T-helper 17 cell (primary cell): Measurements from ENCODE around the gene SCMH1. TPM values are rescaled to one million over a fixed set of nuclear protein-coding genes. Genes with fewer than 3 reads are reported as not detected.
"Not testable (repeated sequence)": the region's sequence is repeated elsewhere in the genome, so short reads cannot be mapped to it uniquely, and the experiment has no call there.

Source experiments
- ATAC-seq: fragments of 150-1000 bp; cut with Tn5 transposase; 2 replicates; pipeline ENCODE4 v1.10.0; 2021; ENCODE audit warnings: mild to moderate bottlenecking, moderate library complexity
- DNase-seq, 3 donors: peaks; one replicate each; pipeline versions ENCODE4 v3.0.0 to v3.0.0-alpha.2; 2020 to 2021
- H3K9me3 ChIP-seq: one replicate; pipeline ENCODE4 v1.7.0; 2013; ENCODE audit warnings: low read length, mild to moderate bottlenecking; ENCODE audit not compliant: control insufficient read depth, poor library complexity, severe bottlenecking
- H3K27ac Mint-ChIP-seq: one replicate; pipeline ENCODE4 v1.8.0; 2022; ENCODE audit warnings: mild to moderate bottlenecking, moderate library complexity, mixed read lengths
- H3K27me3 Mint-ChIP-seq: one replicate; pipeline ENCODE4 v1.8.0; 2022; ENCODE audit warnings: mixed read lengths
- H3K36me3 Mint-ChIP-seq: one replicate; pipeline ENCODE4 v1.8.0; 2022; ENCODE audit warnings: low read depth, mixed read lengths
- H3K4me1 Mint-ChIP-seq: one replicate; pipeline ENCODE4 v1.8.0; 2022; ENCODE audit warnings: mild to moderate bottlenecking, mixed read lengths
- H3K4me3 Mint-ChIP-seq: one replicate; pipeline ENCODE4 v1.8.0; 2022; ENCODE audit warnings: mild to moderate bottlenecking, moderate library complexity, mixed read lengths
- total RNA-seq, 4 donors: library from RNA in 2 of 4; stranded (reverse) in 2 of 4; gene quantifications; one replicate each; pipeline ENCODE4 v1.2.3 and lab custom pipeline; 2022 to 2026

The SCMH1 gene
- total RNA-seq, 2 donors from 2014 or later = 18.6 to 19.4 TPM

DNA sequence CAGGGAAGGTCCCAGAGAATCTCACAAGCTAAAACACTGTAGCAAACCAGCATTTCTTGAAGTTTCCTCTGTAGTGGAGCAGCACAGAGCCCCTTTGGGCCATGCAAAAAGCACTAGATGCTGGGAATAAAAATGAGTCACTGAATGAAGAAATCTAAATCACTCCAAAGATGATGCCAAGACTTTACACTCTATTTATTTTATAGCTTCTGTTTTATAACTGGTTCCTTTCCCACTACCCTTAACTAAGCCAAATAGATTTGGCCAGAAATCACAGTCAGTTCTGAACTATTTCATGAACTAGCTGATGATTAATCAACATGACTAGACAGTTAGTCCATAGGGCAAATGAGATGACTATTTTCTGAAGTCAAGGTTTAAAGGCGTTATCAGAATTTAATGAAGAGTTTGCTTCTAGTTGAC is 89.5 kb downstream of the SCMH1 start:
- H3K4me3 Mint-ChIP-seq = no peak overlapping the region
- H3K9me3 ChIP-seq = no peaks in the 10 kb centered on the region
- DNase-seq (no peak), ATAC-seq (no peak)
- H3K27me3 Mint-ChIP-seq = no peaks in the 10 kb centered on the region
- peaks cover 8% of the 10 kb centered on the region for H3K36me3 Mint-ChIP-seq
- no peak overlapping the region for H3K27ac Mint-ChIP-seq
- H3K4me1 Mint-ChIP-seq = no peaks in the 10 kb centered on the region

DNA sequence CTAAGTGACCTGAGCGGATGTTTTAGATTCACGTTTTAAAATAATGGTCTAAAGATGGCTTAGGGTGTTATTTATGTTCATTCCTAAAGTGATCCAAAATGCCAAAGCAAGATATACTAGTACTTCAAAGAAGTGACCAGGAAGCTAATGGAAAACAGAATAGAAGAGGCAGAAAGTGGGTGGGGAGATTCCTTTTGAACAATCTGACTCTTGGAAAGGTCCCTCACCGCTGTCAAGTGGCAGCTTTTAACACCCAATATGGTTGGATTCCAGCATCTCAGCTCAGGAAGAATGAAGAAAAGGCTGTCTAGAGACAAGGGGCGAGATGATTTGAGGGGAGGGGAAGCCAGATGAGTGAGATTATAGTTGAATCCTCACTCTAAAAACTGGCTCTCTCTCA is 90.3 kb downstream of the SCMH1 start:
- no peaks in the 10 kb centered on the region for H3K9me3 ChIP-seq
- DNase-seq (no peak), ATAC-seq (no peak)
- Mint-ChIP-seq H3K4me3 (no peak overlapping the region), H3K27me3 (no peaks in the 10 kb centered on the region), H3K27ac (no peak overlapping the region), H3K4me1 (no peaks in the 10 kb centered on the region), H3K36me3 (peaks cover 8% of the 10 kb centered on the region)

- H3K27me3 Mint-ChIP-seq = no peaks in the 10 kb centered on the region
- H3K36me3 Mint-ChIP-seq = peaks cover 8% of the 10 kb centered on the region
- DNase-seq (no peak), ATAC-seq (no peak)
- no peaks in the 10 kb centered on the region for H3K4me1 Mint-ChIP-seq
- no peaks in the 10 kb centered on the region for H3K9me3 ChIP-seq
- no peak overlapping the region for H3K4me3 Mint-ChIP-seq
- H3K27ac Mint-ChIP-seq = no peak overlapping the region
Observed at GRCh38 chr1:41149570-41149969, 92.5 kb downstream of the SCMH1 start.

GRCh38 chr1:41144285-41144684 is 97.8 kb downstream of the SCMH1 start:
- peaks cover 6% of the 10 kb centered on the region for H3K36me3 Mint-ChIP-seq
- H3K4me1 Mint-ChIP-seq = no peaks in the 10 kb centered on the region
- no peak overlapping the region for H3K4me3 Mint-ChIP-seq
- ATAC-seq (no peak), DNase-seq (no peak)
- H3K27ac Mint-ChIP-seq = no peak overlapping the region
- H3K27me3 Mint-ChIP-seq = no peaks in the 10 kb centered on the region
- no peaks in the 10 kb centered on the region for H3K9me3 ChIP-seq

GRCh38 chr1:41138549-41138948 is 103.6 kb downstream of the SCMH1 start:
- ATAC-seq = no peak
- no peaks in the 10 kb centered on the region for H3K9me3 ChIP-seq

GRCh38 chr1:41135196-41135947 is 106.7 kb downstream of the SCMH1 start:
- Mint-ChIP-seq H3K4me1 (no peaks in the 10 kb centered on the region), H3K36me3 (peaks cover 12% of the 10 kb centered on the region), H3K4me3 (no peak overlapping the region), H3K27ac (no peak overlapping the region), H3K27me3 (no peaks in the 10 kb centered on the region)
- ATAC-seq (no peak), DNase-seq (no peak)
- H3K9me3 ChIP-seq = no peaks in the 10 kb centered on the region

More at GRCh38 chr1:41138549-41138948, 103.6 kb downstream of the SCMH1 start:
- H3K27ac Mint-ChIP-seq = no peak overlapping the region
- H3K36me3 Mint-ChIP-seq = peaks cover 9% of the 10 kb centered on the region
- H3K4me3 Mint-ChIP-seq = peak overlapping the region; percentile 58
- no peaks in the 10 kb centered on the region for H3K4me1 Mint-ChIP-seq
- DNase-seq = no peak
- no peaks in the 10 kb centered on the region for H3K27me3 Mint-ChIP-seq

- H3K27me3 Mint-ChIP-seq, H3K27ac Mint-ChIP-seq, ATAC-seq, H3K9me3 ChIP-seq, DNase-seq, H3K4me3 Mint-ChIP-seq, H3K4me1 Mint-ChIP-seq, H3K36me3 Mint-ChIP-seq: not testable (repeated sequence)
Observed at GRCh38 chr1:41134325-41134724, 107.8 kb downstream of the SCMH1 start.

DNA sequence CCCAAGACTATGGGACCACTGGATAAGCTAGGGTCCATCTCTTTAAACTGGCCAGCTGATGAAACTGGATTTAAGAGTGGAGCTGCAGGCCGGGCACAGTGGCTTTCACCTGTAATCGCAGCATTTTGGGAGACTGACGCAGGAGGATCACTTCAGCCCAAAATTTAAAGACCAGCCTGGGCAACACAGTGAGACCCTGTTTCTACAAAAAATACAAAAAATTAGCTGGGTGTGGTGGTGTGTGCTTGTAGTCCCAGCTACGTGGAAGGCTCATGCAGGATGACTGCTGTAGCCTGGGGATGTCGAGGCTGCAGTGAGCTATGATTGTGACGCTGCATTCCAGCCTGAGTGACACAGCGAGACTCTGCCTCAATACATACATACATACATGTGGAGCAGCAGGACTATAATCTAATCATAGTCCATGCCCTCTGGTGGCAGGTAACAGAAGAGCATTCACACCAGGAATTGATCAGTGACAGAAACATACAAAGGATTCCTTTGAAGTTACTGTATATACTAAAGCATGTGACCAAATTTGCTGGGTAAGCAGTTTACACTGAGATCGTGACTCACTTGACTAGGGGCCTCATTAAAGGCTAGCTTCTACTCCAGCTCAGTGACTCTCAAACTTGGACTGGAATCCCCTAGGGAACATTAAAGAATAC is 119.1 kb downstream of the SCMH1 start:
- Mint-ChIP-seq H3K36me3 (no peaks in the 10 kb centered on the region), H3K4me1 (peaks cover 9% of the 10 kb centered on the region), H3K4me3 (no peak overlapping the region), H3K27me3 (no peaks in the 10 kb centered on the region), H3K27ac (peak overlapping the region; percentile 24)
- DNase-seq = no peak
- peak; percentile 59 for ATAC-seq
- no peaks in the 10 kb centered on the region for H3K9me3 ChIP-seq

DNA sequence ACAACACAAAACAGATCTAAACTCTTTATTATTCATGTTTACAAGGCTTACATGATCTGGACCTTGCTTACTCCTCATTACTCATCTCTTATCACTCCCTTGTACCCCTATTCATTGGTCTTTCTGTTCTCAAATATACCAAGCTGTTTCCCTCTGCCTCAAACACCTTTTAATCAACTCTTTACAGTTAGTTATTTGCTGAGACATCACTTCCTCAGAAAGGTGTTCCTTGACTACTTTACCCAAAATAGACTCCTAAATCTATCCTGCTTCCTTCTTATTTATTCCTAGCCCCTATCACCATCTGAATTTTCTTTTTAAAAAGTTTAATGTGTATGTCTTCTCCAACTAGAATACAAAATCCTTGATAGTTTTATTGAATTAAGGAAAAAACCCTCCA is 120.0 kb downstream of the SCMH1 start:
- ATAC-seq = no peak
- DNase-seq = no peak
- Mint-ChIP-seq H3K27ac (no peak overlapping the region), H3K36me3 (peaks cover 4% of the 10 kb centered on the region), H3K4me1 (peaks cover 9% of the 10 kb centered on the region), H3K27me3 (no peaks in the 10 kb centered on the region), H3K4me3 (no peak overlapping the region)
- no peaks in the 10 kb centered on the region for H3K9me3 ChIP-seq

DNA sequence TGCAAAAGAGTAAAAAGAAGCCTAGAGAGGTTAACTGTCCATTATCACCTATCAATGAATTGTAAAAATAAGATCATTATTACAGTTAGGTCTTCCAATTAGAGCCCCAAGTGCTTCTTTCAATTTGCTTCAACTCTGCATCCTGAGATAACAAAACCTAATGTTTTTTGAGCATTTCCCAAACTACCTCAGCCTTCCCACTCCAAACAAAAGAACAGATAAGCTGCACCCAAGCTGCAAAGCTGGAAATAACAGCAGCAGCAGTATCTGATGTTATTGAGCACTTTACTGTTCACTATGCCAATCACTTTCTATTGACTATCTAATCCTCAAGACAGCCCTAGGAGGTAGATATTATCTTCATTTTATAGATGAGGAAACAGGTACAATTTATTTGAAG is 123.5 kb downstream of the SCMH1 start:
- ATAC-seq = no peak
- no peak for DNase-seq
- H3K36me3 Mint-ChIP-seq = peaks cover 8% of the 10 kb centered on the region

GRCh38 chr1:41117241-41117640 is 124.9 kb downstream of the SCMH1 start:
- H3K4me1 Mint-ChIP-seq, DNase-seq, H3K27ac Mint-ChIP-seq, H3K4me3 Mint-ChIP-seq, H3K36me3 Mint-ChIP-seq, H3K27me3 Mint-ChIP-seq, ATAC-seq, H3K9me3 ChIP-seq: not testable (repeated sequence)

More for the DNA sequence above, 123.5 kb downstream of the SCMH1 start:
- no peaks in the 10 kb centered on the region for H3K9me3 ChIP-seq
- Mint-ChIP-seq H3K4me1 (peaks cover 9% of the 10 kb centered on the region), H3K4me3 (no peak overlapping the region), H3K27me3 (no peaks in the 10 kb centered on the region), H3K27ac (no peak overlapping the region)

GRCh38 chr1:41110736-41111135 is 131.4 kb downstream of the SCMH1 start:
- Mint-ChIP-seq H3K36me3 (peaks cover 8% of the 10 kb centered on the region), H3K4me3 (no peak overlapping the region), H3K27me3 (no peaks in the 10 kb centered on the region), H3K27ac (no peak overlapping the region), H3K4me1 (no peaks in the 10 kb centered on the region)
- no peaks in the 10 kb centered on the region for H3K9me3 ChIP-seq
- ATAC-seq (no peak), DNase-seq (no peak)

DNA sequence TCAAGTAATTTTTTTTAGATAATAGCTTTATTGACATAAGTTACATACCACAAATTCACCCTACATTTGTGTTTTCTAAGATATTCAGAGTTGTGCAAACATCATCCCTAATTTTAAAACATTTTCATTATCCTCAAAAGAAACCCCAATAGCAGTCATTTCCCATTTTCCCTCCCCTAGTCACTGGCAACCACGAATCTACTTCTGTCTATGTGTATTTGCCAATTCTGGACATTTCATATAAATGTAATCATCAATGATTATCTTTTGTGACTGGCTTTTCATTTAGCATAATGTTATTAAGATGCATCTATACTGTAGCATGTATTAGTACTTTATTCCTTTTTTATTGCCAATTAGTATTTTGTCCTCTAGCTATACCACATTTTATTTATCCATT is 131.8 kb downstream of the SCMH1 start:
- no peak for DNase-seq
- H3K36me3 Mint-ChIP-seq = peaks cover 7% of the 10 kb centered on the region
- H3K9me3 ChIP-seq = no peaks in the 10 kb centered on the region
- H3K27me3 Mint-ChIP-seq = no peaks in the 10 kb centered on the region
- H3K27ac Mint-ChIP-seq = no peak overlapping the region
- H3K4me1 Mint-ChIP-seq = no peaks in the 10 kb centered on the region
- no peak for ATAC-seq
- no peak overlapping the region for H3K4me3 Mint-ChIP-seq
